ENCODE results near the gene TP53TG5.

GRCh38 chr20:45359069-45359405 is 19.1 kb downstream of the TP53TG5 start:
- no peak for TF ChIP-seq POLR2A (IDR thresholded peaks at IDR 0.05)
- TF ChIP-seq CTCF (IDR thresholded peaks at IDR 0.05) = no peak

Data from testis (tissue), 2 donors.